ENCODE measurements around the gene DEFB121.

Gene DEFB121

GRCh38 chr20:31363295-31363694 is 42.7 kb downstream of the DEFB121 start:
- no peak for DNase-seq (ENCODE audit: low spot score)

- no peak for DNase-seq (ENCODE audit: low spot score)
Measured at GRCh38 chr20:31355981-31356380, 50.0 kb downstream of the DEFB121 start.

Data from Ammon's horn (tissue), 1 donor.